HEK293T (cell line): ENCODE data around the gene NRG3.

ENCODE experiments used
- ARNT ChIP-seq: fragments of 450-650 bp; IDR thresholded peaks from 2 replicates; pipeline ENCODE4 v1.6.1; 2017; ENCODE audit warnings: mild to moderate bottlenecking
- BHLHE40 ChIP-seq: fragments of 450-650 bp; IDR thresholded peaks from 2 replicates; pipeline ENCODE4 v1.6.1; 2016; ENCODE audit warnings: mild to moderate bottlenecking, moderate library complexity, borderline replicate concordance
- CTBP1 ChIP-seq: fragments of 450-650 bp; IDR thresholded peaks from 2 replicates; pipeline ENCODE4 v1.6.1; 2016; ENCODE audit warnings: borderline replicate concordance
- ELF4 ChIP-seq: fragments of 450-650 bp; IDR thresholded peaks from 2 replicates; pipeline ENCODE4 v1.6.1; 2017; ENCODE audit warnings: antibody characterized with exemption
- FOXA1 ChIP-seq: fragments of 450-650 bp; IDR thresholded peaks from 2 replicates; pipeline ENCODE4 v1.6.1; 2016; ENCODE audit warnings: mild to moderate bottlenecking
- FOXK2 ChIP-seq: fragments of 450-650 bp; IDR thresholded peaks from 2 replicates; pipeline ENCODE4 v1.6.1; 2016; ENCODE audit warnings: mild to moderate bottlenecking
- FOXM1 ChIP-seq: fragments of 450-650 bp; IDR thresholded peaks from 2 replicates; pipeline ENCODE4 v1.6.1; 2017; ENCODE audit warnings: mild to moderate bottlenecking, borderline replicate concordance
- HDGF ChIP-seq: fragments of 450-650 bp; IDR thresholded peaks from 2 replicates; pipeline ENCODE4 v1.6.1; 2017; ENCODE audit warnings: antibody characterized with exemption, borderline replicate concordance
- NFRKB ChIP-seq: fragments of 450-650 bp; IDR thresholded peaks from 2 replicates; pipeline ENCODE4 v1.6.1; 2016; ENCODE audit warnings: mild to moderate bottlenecking, moderate library complexity
- SP1 ChIP-seq: fragments of 450-650 bp; IDR thresholded peaks from 2 replicates; pipeline ENCODE4 v1.6.1; 2017
- TARDBP ChIP-seq: fragments of 450-650 bp; IDR thresholded peaks from 2 replicates; pipeline ENCODE4 v1.6.1; 2016

DNA sequence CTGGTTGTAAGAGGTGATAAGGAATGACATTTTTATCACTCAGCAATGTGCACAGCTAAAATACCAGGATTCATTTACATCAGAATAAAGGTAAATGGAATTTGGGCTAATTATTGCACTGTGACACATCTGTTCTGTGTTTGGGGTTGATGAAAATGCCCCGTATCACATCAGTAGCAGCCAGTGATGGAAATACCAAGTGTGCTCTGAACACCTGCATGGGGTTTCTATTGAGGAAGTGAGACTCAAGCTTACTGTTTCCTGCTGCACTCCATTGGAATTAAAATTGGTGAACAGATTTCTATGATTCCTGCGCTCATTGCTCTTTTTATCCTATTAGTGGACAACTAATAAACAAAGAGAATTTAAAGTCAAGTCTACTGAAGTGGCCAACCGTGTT is 296.9 kb downstream of the NRG3 start:
- TF ChIP-seq FOXM1 (no peak), CTBP1 (no peak), TARDBP (no peak), FOXK2 (no peak), ELF4 (no peak), BHLHE40 (no peak), FOXA1 (no peak), SP1 (no peak), NFRKB (no peak), ARNT (no peak), HDGF (no peak)
